CD4-positive, alpha-beta T cell treated with Interleukin-4 for 4 hours (primary cell): ENCODE results near the gene SLCO4A1.
"Not testable (repeated sequence)": the region's sequence is repeated elsewhere in the genome, so short reads cannot be mapped to it uniquely, and the experiment has no call there.

ENCODE experiments used
- DNase-seq: peaks from one replicate; pipeline ENCODE4 v3.0.0-alpha.2; 2020

SLCO4A1 gene

DNA sequence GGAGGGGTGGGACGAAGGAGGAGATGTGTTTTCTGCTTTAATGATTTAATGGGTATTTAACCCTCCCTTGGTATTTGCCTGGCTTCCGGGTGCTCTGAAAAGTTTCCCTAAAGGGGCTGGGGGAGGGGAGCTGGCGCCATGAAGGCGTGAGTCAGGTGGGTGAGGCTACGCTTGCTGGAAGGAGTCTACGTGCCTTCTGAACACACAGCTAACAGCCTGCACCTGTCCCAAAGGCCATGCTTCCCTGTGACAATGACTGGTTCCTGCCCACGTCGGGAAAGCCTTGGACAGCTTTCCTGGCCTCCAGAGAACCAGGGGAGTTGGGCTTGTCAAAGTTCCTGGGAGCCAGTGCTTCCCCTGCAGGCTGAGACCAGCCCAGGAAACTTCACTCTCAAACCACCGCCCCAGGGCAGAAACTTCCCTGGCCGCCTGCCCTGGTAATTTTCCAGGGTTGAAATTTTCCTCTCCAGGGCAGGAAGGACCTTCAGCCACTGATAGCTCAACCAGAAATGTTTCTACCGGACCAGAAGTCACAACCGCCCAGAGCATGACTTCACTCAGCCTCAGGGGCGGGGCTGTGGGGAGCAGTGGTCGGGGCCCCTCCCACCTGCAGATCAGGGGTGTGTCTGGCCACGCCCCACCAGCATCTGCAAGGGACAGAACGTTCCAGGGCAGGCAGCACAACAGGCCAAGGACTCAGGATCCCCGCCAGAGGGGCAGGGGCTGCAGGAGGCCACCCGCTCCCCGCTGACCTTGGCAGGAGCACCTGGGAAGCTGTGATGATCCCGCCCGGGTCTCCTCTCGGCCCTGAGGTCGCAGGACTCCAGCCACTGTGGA lies 18.6 kb upstream of the SLCO4A1 start:
- peak; percentile 78 for DNase-seq

DNA sequence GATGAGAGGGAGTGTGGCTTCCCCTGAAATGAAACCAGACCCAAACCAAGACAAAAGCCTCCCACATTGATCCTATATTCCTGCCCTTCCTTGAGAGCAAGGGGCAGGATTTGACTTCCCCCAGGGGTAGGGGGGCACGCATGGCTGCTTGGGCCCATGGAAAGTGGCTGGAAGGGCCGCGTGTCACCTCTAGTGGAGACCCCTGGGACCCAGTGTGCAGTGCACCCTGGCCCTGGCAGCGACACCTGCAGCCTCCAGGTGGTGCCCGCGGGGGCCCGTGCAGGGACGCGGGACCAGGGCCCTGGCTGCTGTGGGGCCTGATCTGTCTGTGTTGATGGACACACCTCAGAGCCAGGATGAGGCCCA lies 18.0 kb upstream of the SLCO4A1 start:
- no peak for DNase-seq

DNA sequence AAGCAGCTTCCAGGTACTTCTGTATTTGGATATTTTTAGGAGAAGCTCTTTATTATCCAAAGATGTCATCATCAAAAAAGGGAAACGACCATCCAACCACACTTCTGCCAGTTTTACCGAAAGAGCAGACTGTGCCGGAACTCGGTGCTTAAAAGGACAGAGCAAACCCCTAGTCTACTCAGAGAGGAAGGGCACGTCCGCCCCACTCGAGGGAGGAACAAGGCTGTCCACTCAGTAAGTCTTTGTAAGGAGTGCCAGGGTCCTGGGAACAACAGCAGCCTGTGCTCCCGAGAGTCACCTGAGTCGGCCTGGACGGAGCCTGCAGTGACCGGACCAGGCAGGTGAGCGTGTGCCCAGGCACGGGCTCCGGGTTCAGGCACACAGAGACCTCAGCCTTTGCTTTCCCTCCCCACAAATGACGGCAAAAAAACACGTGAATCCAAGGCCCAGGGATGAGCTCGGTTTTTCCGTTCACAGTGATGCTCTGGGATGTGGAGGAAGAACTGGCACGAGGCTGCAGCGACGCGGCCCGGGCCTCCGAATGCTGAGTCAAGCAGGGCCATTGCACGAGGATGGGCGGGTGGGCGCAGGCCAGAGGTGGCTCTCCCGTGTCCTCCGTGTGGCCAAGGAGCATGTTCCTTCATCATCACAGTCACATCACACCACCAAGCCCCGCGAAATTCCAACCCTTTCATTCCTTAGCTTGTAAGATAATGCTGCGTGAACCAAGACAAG lies 17.4 kb upstream of the SLCO4A1 start:
- DNase-seq: no peak

- no peak for DNase-seq
These were observed 16.8 kb upstream of the SLCO4A1 start for GRCh38 chr20:62625516-62625915.

DNA sequence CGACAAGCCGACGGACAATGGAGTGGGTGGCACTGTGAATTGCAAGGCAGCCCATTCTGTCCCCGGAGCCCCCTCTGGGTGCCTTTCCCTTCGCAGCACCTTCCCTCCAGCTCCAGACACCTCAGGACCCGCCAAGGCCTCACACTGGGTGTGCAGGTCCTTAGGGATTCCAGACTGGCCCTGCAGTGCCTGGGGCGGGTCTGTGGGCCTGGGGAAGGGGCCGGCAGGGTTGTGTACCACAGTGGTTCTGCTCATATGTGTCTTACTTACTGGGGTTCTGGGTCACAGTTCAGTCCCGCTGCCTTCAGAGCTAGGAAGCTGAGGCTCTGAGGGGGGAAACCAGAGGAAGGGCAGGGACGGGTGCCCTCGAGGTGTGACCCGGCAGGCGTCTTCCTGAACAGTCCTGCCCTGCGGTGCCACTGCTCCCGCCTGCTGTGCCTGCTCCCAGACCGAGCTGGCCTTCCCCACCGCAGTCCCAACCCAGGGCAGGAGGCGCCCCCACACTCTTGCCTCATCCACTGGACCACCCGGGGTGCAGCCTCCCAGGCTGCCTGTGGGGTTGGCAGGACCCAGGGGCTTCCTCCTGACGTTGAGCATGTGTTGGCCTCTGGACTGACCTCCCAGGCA lies 16.3 kb upstream of the SLCO4A1 start:
- DNase-seq: no peak

DNA sequence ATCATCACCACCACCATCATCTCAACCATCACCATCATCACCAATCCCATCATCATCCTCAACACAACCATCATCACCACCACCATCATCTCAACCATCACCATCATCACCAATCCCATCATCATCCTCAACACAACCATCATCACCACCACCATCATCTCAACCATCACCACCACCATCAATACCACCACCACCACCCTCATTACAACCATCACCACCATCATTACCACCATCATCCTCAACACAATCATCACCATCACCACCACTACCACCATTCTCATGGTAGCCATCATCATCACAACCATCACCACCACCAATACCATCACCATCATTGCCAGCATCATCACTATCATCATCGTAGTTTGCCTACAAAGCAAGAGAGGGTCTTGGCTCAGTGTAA lies 14.9 kb upstream of the SLCO4A1 start:
- DNase-seq: not testable (repeated sequence)

DNA sequence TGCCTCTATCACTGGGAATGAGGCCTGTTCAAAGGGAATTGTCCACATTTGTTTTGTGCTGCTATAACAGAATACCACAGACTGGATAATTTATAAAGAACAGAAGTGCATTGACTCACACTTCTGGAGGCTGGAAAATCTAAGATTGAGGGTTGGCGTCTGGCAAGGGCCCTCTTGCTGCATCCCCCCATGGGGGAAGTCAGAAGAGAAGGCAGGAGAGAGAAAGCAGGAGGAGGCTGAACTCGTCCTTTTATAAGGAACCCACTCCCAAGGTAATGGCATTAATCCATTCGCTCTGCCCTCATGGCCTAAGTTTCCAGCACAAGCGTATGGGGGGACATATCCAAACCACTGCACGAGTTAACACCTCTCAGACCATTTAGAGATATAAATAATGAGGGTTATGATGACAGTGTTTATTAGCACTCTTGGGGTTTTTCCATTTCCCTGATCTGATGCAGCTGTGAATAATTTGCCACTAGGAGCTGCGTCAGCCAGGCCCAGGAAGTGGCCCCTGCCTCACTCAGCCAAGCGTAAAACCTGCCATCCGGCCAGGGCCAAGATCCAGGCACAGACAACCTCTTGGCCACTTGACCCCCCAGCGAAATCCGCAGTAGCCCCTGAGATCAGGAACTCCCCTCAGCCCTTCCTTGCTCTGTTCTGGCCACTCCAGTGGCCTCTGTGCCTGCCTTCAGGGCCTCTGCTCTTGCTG lies 14.2 kb upstream of the SLCO4A1 start:
- no peak for DNase-seq

DNA sequence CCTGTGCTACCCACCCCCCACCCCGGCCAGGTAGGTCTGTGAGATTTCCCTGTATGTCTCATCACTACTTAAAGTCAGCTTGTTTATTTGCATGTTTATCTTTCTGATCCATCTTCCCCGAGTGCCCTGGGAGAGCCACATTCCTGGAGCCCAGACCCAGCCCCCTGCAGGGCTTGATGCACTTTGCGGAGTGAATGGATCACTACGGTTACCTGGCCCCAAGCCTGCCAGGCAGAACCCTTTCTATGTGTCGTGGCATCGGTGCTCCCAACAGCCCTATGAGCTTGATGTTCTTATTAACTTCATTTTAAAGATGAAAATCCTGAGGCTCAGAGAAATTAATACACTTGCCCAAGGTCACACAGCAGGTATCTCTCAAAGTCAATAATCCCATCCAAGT lies 13.6 kb upstream of the SLCO4A1 start:
- DNase-seq: no peak

GRCh38 chr20:62629864-62630470 lies 12.3 kb upstream of the SLCO4A1 start:
- DNase-seq: no peak

- DNase-seq: no peak
These were observed 10.7 kb upstream of the SLCO4A1 start for GRCh38 chr20:62631336-62632308.

GRCh38 chr20:62632575-62633090 lies 9.7 kb upstream of the SLCO4A1 start:
- DNase-seq: no peak

GRCh38 chr20:62633598-62634329 lies 8.5 kb upstream of the SLCO4A1 start:
- DNase-seq: no peak

DNA sequence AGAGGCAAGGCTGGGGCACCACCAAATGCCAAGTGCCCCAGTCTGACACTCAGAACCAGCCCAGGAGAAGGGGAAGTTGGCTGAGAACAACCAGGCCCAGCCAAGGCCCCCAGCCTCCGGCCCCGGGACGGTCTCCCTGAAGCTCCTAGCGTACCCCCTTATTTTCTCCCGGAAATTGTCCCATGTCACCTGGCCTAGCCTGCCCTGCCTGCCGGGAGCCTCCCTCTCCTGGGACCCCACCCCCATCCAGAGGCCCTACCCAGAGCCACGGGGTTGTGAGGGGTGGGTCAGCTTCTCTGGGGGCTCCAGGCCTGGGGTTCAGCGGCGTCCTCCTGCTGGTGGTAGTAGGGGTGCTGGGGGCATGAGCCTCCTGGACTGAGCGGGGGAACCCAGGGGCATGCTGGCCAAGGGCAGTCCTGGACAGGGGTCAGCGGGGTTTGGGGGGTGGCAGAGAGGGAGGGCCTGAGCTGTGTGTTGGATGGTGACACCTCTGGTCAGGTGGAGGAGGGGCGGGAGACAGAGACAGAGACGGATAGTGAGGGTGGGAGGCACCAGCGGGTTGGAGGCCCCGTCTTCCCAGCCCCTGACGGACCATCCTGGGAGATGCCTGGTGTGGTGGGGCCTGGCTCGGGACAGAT lies 7.9 kb upstream of the SLCO4A1 start:
- DNase-seq: no peak

GRCh38 chr20:62635232-62635631 lies 7.1 kb upstream of the SLCO4A1 start:
- no peak for DNase-seq

- no peak for DNase-seq
These were observed 6.5 kb upstream of the SLCO4A1 start for GRCh38 chr20:62635852-62636251.

GRCh38 chr20:62636446-62636845 lies 5.9 kb upstream of the SLCO4A1 start:
- DNase-seq: no peak

- no peak for DNase-seq
These were observed 5.2 kb upstream of the SLCO4A1 start for GRCh38 chr20:62637110-62637509.

GRCh38 chr20:62637521-62638054 lies 4.7 kb upstream of the SLCO4A1 start:
- no peak for DNase-seq

DNA sequence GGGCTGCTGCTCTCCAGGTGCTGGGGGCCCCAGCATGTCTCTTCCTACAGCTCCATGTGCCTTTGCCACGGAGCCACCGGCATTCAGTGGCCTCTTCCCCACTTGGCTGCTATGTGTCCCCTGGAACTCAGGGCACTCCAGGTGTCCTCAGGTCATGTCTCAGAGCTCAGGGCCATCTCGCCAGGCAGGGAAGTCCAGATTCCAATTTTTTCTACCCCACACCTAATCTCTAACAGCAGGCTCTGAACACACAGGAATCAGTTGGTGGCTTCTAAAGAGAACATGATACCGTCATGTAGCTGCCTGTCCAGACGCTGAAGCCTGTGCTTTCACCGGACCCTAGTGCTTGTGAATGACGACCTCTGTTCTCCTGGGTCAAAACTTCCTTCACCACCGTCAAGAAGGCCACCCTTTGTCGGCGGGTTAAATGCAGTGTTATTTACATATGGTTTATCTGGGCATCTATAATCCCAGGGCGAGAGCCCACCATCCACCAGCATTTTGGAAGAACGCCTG lies 4.2 kb upstream of the SLCO4A1 start:
- no peak for DNase-seq
